Peyer's patch (tissue), 4 donors: Measurements from ENCODE around the gene JPH3.

Source experiments
- POLR2A ChIP-seq, 2 donors: fragments of 450-650 bp; IDR thresholded peaks; one replicate each; pipeline ENCODE4 v1.5.1; 2017; ENCODE audit warnings: antibody characterized with exemption in 2 of 2, mild to moderate bottlenecking in 2 of 2, moderate library complexity in 2 of 2
- TF ChIP-seq, protein P1 (sequence below), 6 experiments: fragments of 450-650 bp in 4 of 6; fragments of 200-600 bp in 2 of 6; sonication (generic) in 1 of 6; IDR thresholded peaks; one replicate each; pipeline ENCODE4 v1.5.1; 2017 to 2019; ENCODE audit warnings: antibody characterized with exemption in 6 of 6, mild to moderate bottlenecking in 3 of 6, moderate library complexity in 1 of 6

DNA sequence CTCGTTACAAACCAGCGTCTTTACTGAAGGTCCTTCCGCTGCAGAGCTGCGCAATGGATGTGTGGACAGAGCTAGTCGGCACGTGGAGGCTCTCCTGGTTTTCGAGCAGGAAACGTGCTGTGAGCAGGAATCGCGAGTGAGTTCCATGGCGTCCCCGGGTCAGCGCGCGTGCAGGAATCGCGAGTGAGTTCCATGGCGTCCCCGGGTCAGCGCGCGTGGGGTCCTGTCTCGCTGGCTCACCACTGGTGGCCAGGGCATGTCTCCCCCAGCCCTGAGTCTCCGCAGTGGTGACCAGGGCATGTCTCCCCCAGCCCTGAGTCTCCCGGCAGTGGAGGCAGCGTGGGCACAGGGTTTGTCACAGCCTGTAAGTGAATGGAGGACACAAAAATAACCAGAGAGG lies 100.8 kb downstream of the JPH3 start:
- TF ChIP-seq POLR2A (IDR thresholded peaks at IDR 0.05), result no peak
- TF ChIP-seq, protein P1, sequence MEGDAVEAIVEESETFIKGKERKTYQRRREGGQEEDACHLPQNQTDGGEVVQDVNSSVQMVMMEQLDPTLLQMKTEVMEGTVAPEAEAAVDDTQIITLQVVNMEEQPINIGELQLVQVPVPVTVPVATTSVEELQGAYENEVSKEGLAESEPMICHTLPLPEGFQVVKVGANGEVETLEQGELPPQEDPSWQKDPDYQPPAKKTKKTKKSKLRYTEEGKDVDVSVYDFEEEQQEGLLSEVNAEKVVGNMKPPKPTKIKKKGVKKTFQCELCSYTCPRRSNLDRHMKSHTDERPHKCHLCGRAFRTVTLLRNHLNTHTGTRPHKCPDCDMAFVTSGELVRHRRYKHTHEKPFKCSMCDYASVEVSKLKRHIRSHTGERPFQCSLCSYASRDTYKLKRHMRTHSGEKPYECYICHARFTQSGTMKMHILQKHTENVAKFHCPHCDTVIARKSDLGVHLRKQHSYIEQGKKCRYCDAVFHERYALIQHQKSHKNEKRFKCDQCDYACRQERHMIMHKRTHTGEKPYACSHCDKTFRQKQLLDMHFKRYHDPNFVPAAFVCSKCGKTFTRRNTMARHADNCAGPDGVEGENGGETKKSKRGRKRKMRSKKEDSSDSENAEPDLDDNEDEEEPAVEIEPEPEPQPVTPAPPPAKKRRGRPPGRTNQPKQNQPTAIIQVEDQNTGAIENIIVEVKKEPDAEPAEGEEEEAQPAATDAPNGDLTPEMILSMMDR (IDR thresholded peaks at IDR 0.05), result no peak
